Activated gamma-delta T cell (primary cell): Measurements from ENCODE around the gene CCDC85C.
"Not testable (repeated sequence)": the region's sequence is repeated elsewhere in the genome, so short reads cannot be mapped to it uniquely, and the experiment has no call there.

Experiments
- DNase-seq: peaks from one replicate; lab custom pipeline; 2025; lab: John Stamatoyannopoulos, UW
- total RNA-seq, 2 donors: gene quantifications; one replicate each; lab custom pipeline; 2026; lab: John Stamatoyannopoulos, UW

CCDC85C gene
- 12.0 to 15.7 reads per million in 2 donors for total RNA-seq

GRCh38 chr14:99603471-99604277, at the start of gene CCDC85C:
CCDC85C (minus strand) TSS chr14:99604207; CDS start chr14:99603959, 248 bp downstream.
- DNase-seq: peak; percentile 42

DNA sequence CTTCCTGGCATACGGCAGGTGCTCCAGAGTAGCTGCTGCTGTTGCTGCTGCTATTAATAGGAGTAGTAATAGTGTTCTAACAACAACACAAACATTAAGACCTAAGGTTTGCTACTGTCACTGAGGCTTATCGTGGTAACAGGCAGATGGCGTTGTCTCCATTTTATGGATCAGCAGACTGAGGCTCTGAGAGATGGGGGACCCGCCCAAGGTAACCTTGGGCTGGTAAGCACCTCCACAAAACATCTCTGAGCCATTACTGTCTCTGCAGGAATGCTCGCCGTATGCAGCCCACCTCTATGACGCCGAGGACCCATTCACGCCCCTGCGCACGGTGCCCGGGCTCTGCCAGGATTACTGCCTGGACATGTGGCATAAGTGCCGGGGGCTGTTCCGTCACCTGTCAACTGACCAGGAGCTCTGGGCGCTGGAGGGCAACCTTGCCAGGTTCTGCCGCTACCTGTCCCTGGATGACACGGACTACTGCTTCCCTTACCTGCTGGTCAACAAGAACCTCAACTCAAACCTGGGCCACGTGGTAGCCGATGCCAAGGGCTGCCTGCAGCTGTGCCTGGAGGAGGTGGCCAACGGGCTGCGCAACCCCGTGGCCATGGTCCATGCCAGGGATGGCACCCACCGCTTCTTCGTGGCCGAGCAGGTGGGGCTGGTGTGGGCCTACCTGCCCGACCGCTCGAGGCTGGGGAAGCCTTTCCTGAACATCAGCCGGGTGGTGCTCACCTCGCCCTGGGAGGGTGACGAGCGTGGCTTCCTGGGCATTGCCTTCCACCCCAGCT, 48.1 kb upstream of the CCDC85C start:
- DNase-seq: no peak

- no peak for DNase-seq
Observed at GRCh38 chr14:99650189-99650588, 46.2 kb upstream of the CCDC85C start.

DNA sequence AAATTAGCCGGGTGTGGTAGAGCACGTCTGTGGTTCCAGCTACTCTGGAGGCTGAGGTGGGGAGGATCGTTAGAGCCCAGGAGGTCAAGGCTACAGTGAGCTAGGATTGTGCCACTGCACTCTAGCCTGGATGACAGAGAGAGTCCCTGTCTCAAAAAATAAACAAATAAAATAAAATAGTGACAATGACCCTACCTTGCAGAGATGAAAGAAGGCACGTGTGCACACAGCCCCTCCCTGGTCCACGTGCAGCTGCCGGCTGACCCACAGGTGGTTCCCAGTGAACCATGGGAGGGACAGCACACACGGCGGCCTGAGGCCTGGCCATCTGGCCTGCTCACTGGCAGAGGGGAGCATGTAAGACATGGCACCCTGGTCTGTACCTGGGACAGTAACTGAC, 45.6 kb upstream of the CCDC85C start:
- DNase-seq: no peak

GRCh38 chr14:99649219-99649618, 45.2 kb upstream of the CCDC85C start:
- no peak for DNase-seq

- DNase-seq: no peak
Observed at GRCh38 chr14:99648027-99648784, 44.2 kb upstream of the CCDC85C start.

DNA sequence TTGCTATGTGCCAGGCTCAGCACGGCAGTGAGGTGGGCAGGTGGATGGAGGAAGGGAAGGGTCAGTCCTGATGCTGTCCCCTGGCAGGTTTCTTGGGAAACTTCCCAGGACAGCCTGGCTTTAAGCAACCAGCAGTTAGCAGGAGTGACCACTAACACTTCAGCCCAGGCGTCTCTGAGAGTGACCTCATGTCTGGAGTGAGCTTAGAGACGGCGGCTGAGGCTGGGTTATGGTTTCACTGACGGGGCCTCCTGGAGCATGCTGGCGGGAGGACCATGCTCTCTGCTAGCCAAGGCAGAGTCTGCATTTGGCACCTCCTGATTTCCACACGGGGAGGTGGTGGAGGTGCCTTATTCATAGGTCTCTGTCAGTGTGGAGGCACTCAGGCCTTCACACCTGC, 43.4 kb upstream of the CCDC85C start:
- DNase-seq: no peak

DNA sequence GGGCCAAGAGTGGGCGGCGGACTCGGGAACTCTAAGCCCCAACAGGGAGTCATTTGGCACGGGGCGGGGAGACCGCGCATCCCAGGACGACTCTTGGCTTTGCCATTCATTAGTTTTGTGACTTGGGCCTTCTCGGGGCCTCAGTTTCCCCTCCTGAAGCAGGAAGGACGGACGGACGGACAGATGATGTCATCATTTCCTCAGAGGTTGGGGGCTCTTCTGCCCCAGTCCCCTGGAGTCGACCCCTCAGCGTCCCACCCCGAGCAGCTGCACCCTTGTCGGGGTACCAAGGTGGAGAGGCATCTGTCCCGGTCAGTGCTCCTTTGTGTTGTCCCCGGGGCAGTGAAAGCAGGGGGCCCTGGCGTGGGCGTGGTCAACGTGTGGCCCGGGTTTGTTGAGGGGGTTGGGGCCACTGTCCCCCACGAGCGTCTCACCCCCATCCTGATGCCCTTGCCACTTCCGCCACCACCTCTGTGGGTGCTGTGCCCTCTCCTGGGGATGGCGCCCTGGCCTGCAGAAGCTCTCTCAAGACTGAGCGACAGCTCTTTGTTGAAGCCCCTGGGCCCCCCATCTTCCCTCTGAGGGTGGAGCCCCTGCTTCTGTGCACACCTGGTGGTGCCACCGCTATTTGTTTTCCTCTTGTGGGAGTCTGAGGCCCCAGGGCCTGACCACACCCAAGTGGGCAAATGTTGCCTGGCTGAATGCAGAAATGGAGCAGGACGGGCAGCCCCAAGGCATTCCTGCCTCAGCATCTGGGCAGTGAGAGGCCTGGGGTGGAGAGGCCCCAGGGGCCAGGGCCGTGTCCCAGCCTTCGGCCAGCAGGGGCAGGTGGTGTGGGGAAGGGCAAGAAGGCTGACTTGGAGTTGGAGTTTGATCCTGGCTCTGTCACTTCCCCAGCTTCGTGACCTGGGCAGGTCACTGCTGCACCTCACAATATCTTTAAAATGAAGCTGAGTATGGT, 41.8 kb upstream of the CCDC85C start:
- DNase-seq: no peak

DNA sequence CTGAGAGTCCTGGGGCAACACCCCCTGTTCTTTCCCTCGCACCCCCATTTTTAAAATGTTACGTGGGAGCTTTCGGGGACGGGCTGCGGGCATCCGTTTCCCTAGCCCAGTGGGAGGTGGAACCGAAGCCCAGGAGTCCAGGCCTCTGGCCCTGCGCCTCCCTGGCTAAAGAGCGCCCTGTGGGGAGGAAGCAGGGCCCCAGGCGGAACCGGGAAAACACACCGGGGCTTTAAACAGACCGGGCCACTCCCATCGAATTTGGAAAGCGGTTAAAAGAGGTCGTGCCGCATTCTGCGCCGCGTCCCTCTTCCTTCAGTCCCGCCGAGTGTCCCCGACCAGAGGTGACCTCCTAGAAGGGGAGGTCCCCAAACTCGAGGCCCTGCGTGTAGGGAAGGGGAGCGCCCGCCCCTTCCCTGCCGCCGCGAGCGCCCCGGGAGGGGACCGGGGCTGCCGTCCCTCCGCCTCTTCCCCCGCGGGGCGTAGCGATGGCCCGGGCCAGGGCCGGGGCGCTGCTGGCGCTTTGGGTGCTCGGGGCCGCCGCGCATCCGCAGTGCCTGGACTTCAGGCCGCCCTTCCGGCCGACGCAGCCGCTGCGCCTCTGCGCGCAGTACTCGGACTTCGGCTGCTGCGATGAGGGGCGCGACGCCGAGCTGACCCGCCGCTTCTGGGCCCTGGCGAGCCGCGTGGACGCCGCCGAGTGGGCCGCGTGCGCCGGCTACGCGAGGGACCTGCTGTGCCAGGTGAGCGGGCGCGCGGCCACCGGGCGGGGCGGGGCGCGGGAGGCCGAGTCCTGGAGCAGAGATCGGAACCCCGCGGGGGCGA, 40.9 kb upstream of the CCDC85C start, which contains the start of gene HHIPL1:
TSS of gene HHIPL1 (plus strand) at position 407 of the 822 bp plus-strand sequence. CDS start at position 486, 79 bp downstream.
- no peak for DNase-seq

DNA sequence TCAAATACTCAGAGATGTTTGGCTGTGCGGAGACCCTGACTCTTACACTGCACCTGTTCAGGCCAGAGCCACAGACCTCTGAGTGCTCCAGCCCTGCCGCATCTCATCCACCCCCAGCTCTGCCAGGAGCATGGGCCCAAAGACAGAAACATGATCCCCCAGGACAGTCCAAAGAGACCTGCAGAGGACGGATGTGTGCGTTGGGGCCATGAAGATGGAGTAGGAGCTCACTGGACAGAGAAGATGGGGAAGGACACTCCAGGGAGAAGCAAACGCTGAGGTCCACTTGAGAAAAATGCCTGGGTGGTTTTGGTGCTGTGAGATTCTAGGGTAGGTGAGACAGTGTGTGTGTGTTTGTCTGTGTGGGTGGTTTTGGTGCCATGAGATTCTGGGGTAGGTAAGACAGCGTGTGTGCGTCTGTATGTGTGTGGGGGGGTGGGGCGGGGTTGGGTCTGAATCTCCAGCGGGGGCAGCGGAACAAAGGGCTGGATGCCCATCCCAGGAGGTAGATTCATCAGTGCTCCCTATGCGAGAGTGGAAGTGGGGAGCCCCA, 40.1 kb upstream of the CCDC85C start:
- no peak for DNase-seq

DNA sequence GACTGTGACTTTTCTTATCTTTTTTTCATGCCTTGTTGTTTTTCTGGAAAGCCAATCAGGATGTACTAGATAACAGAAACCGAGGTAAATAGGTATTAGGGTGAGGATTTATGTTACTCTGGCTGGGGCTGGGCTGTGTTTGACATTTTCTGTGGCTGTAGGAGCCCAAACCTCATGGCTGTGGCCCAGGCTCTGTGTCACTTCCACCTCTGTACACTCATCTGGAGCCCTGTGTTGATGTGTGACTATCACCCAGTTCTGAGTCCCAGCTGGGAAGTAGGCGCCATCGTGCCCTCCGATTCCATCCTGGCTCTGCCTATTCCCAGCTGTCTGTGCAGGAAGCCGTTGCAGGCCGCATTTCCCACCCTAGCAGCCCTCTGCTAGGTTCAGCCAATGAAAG, 39.3 kb upstream of the CCDC85C start:
- no peak for DNase-seq

DNA sequence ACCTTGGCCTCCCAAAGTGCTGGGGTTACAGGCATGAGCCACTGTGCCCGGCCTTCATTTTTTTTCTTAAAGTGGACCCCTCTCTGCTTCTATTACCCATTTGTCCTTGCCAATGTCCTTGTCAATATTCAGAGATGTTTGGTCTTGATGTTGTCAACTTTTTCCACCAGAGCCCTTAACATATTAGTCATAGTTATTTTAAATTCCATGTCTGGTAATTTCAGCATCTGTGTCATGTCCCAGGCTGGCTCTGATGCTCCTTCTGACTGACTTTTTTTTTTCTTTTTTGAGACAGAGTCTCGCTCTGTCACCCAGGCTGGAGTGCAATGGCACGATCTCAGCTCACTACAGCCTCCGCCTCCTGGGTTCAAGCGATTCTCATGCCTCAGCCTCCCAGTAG, 38.8 kb upstream of the CCDC85C start:
- not testable (repeated sequence) for DNase-seq

GRCh38 chr14:99637624-99638023, 33.6 kb upstream of the CCDC85C start:
- no peak for DNase-seq

DNA sequence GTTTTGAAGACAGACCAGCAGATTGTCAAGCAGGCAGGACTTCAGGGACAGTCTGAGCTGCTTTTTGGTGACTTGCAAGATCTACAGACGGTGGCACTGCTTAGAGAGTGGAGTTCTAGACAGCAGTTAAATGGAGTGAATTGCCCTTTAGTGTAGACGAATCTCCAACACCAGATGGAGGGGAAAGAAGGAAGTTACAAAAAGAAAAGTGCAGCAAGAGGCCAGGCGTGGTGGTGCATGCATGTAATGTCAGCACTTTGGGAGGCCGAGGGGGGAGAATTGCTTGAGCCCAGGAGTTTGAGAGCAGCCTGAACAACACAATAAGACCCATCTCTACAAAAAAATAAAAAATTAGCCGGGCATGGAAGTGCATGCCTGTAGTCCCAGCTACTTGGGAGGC, 32.5 kb upstream of the CCDC85C start:
- DNase-seq: no peak

DNA sequence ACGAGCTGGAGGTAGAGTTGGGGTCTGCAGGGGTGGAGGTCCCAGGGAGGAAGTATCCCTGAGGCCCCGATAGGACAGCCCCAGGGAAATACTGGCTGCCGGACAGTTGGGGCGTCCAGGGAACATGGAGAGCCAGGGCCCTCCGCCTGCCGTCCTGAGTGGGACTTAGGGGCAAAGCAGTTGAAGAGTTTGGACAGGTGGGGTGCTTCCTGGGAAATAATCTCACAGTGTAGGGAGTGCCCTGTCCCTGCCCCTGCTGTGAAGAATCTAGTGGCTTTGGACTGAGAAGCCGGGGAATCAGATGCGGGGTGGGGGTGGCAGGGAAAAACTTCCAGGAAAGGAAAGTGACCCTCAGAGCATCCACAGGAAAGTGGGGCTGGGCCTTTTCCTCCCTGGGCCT, 31.1 kb upstream of the CCDC85C start:
- no peak for DNase-seq

DNA sequence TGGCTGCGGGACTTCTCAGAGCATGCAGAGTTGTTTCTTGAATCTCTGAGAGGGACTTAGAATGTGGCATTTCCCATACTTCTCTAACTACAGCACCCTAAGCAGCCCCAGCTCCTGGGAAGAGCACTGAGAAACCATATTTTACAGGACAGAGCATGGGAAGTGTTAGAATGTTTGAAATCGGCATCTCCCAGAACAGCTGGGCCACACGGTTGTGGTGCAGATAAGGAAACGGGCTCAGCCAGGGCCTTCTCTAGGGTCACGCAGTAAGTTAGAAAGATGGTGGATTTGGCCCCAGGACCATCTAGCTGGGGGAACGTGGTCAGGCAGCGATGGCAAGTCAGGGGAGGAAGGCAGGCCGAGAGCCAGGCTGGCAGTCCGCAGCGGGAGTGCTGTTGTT, 30.4 kb upstream of the CCDC85C start:
- no peak for DNase-seq

- no peak for DNase-seq
Observed at GRCh38 chr14:99633918-99634317, 29.9 kb upstream of the CCDC85C start.

DNA sequence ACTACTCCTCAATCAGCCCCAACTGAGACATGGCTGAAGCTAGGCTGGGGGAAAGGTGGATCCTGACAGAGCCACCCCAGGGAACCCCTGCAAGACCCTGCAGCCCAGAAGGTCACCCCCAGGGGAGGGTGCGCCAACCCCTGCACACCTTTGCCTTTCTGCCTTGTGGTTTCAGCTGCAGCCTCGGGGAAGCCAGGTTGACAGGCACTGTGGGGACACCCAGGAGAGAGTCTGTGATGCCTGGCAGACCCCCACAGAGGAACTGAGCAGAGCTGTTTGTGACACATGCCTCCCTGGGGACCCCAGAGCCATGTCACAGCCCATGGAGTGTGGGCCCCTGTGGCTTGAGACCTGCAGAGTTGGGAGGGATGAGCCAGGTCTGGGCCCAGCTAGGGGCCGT, 29.1 kb upstream of the CCDC85C start:
- no peak for DNase-seq

GRCh38 chr14:99632410-99633035, 28.5 kb upstream of the CCDC85C start:
- DNase-seq: no peak
